Thyroid gland (tissue), 4 donors: ENCODE data around the gene TEX261. TPM values are rescaled to one million over a fixed set of nuclear protein-coding genes. Genes with fewer than 3 reads are reported as not detected.
A peak's percentile ranks its signal among the peaks of the same experiment; 100 is the strongest.

Experiments
- DNase-seq, 2 donors: peaks; one replicate each; pipeline ENCODE4 v3.0.0-alpha.2; 2019
- H3K27ac ChIP-seq, 3 donors: fragments of 200-600 bp; sonication (generic); 1 replicate in 2 of 3; 2 replicates in 1 of 3; pipeline ENCODE4 v1.5.1; 2016 to 2019; ENCODE audit warnings: mild to moderate bottlenecking in 1 of 3, moderate library complexity in 1 of 3
- H3K27me3 ChIP-seq: fragments of 200-600 bp; sonication (generic); one replicate; pipeline ENCODE4 v1.5.1; 2019
- H3K36me3 ChIP-seq, 2 donors: fragments of 200-600 bp; sonication (generic); one replicate each; pipeline ENCODE4 v1.5.1; 2016 to 2019
- H3K4me1 ChIP-seq, 2 donors: fragments of 200-600 bp; sonication (generic); one replicate each; pipeline ENCODE4 v1.5.1; 2017 to 2019
- H3K4me3 ChIP-seq, 3 donors: fragments of 200-600 bp; sonication (generic); replicated peaks in 1 of 3; 1 replicate in 2 of 3; 2 replicates in 1 of 3; pipeline ENCODE4 v1.5.1; 2016; ENCODE audit warnings: mild to moderate bottlenecking in 1 of 3
- H3K9me3 ChIP-seq: fragments of 200-600 bp; sonication (generic); one replicate; pipeline ENCODE4 v1.5.1; 2017
- POLR2A ChIP-seq, 2 donors: fragments of 450-650 bp; IDR thresholded peaks; one replicate each; pipeline ENCODE4 v1.6.1; 2017; ENCODE audit warnings: antibody characterized with exemption in 2 of 2, mild to moderate bottlenecking in 2 of 2, moderate library complexity in 1 of 2
- WGBS, 2 donors: methylation state at CpG; one replicate each; pipeline ENCODE4 v1.1.5; 2017; 5-methylcytosine and 5-hydroxymethylcytosine counted together
- intact Hi-C: fragments of 100-400 bp; cut with DNase I; formaldehyde crosslinking; loops from one replicate; pipeline ENCODE4 v1.15.1; 2023
- total RNA-seq, 4 donors: library from RNA; depleted of rRNA; stranded (reverse); fragments of >200 nt; gene quantifications; one replicate each; pipeline ENCODE4 v1.2.3, GENCODE V29; 2016
- TF ChIP-seq, protein P1 (sequence below), 6 experiments: fragments of 200-600 bp in 3 of 6; fragments of 450-650 bp in 3 of 6; sonication (generic) in 3 of 6; IDR thresholded peaks; one replicate each; pipeline ENCODE4 v1.5.1; 2016 to 2019; ENCODE audit warnings: antibody characterized with exemption in 6 of 6, mild to moderate bottlenecking in 2 of 6, inconsistent platforms in 1 of 6, moderate library complexity in 1 of 6

TEX261 gene
- total RNA-seq, 4 donors from 2014 or later = 37.9 to 67.7 (median 51.4) TPM

DNA sequence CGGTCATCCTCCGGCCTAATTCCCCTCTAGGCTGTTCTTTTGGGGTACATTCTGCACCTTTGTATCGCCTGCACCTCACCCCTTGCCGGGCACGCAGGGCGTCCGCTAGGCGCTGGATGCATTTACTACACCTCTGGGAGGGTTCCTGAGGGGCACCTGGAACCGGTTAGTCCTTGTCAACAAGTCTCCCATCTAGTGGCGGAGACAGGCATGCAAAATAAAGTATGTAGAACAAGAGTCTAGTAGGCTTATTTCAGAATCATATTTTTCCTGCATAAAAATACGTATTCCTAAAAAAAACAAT lies 705 bp upstream of the TEX261 start:
- Histone ChIP-seq H3K4me1 (peaks cover 13 to 18% of the 10 kb centered on the region in 2 donors), H3K27me3 (no peaks in the 10 kb centered on the region), H3K4me3 (peak overlapping the region; percentile 14 to 99 (median 52)), H3K9me3 (no peaks in the 10 kb centered on the region), H3K36me3 (peaks cover 8 to 10% of the 10 kb centered on the region in 2 donors), H3K27ac (peak overlapping the region in 2 of 3 donors; percentile 20 to 71)
- TF ChIP-seq POLR2A (IDR thresholded peaks at IDR 0.05) = no peak
- TF ChIP-seq, protein P1, sequence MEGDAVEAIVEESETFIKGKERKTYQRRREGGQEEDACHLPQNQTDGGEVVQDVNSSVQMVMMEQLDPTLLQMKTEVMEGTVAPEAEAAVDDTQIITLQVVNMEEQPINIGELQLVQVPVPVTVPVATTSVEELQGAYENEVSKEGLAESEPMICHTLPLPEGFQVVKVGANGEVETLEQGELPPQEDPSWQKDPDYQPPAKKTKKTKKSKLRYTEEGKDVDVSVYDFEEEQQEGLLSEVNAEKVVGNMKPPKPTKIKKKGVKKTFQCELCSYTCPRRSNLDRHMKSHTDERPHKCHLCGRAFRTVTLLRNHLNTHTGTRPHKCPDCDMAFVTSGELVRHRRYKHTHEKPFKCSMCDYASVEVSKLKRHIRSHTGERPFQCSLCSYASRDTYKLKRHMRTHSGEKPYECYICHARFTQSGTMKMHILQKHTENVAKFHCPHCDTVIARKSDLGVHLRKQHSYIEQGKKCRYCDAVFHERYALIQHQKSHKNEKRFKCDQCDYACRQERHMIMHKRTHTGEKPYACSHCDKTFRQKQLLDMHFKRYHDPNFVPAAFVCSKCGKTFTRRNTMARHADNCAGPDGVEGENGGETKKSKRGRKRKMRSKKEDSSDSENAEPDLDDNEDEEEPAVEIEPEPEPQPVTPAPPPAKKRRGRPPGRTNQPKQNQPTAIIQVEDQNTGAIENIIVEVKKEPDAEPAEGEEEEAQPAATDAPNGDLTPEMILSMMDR (IDR thresholded peaks at IDR 0.05) = peak in 4 of 6 experiments; percentile 26 to 44 (median 42)
- DNase-seq = peak; percentile 59 to 64
- WGBS, 2 donors = 4 to 5% methylated on average over 8 to 11 of the region's 11 CpGs
- intact Hi-C loops = no loop called here

- H3K4me3 ChIP-seq = peak overlapping the region; percentile 79 to 99 (median 80)
- no peak for TF ChIP-seq POLR2A (IDR thresholded peaks at IDR 0.05)
- TF ChIP-seq, protein P1 (IDR thresholded peaks at IDR 0.05) = no peak
- intact Hi-C loops = no loop called here
- H3K27me3 ChIP-seq = no peaks in the 10 kb centered on the region
- no peaks in the 10 kb centered on the region for H3K9me3 ChIP-seq
- peak; percentile 44 to 47 for DNase-seq
- H3K27ac ChIP-seq = peak overlapping the region in 2 of 3 donors; percentile 69 to 74
- 0 to 3% methylated on average over 16 to 27 of the region's 49 CpGs for WGBS, 2 donors
- H3K36me3 ChIP-seq = peaks cover 8 to 22% of the 10 kb centered on the region in 2 donors
- H3K4me1 ChIP-seq = peaks cover 13 to 18% of the 10 kb centered on the region in 2 donors
These were observed 519 bp downstream of the TEX261 start for GRCh38 chr2:70994009-70994698.

DNA sequence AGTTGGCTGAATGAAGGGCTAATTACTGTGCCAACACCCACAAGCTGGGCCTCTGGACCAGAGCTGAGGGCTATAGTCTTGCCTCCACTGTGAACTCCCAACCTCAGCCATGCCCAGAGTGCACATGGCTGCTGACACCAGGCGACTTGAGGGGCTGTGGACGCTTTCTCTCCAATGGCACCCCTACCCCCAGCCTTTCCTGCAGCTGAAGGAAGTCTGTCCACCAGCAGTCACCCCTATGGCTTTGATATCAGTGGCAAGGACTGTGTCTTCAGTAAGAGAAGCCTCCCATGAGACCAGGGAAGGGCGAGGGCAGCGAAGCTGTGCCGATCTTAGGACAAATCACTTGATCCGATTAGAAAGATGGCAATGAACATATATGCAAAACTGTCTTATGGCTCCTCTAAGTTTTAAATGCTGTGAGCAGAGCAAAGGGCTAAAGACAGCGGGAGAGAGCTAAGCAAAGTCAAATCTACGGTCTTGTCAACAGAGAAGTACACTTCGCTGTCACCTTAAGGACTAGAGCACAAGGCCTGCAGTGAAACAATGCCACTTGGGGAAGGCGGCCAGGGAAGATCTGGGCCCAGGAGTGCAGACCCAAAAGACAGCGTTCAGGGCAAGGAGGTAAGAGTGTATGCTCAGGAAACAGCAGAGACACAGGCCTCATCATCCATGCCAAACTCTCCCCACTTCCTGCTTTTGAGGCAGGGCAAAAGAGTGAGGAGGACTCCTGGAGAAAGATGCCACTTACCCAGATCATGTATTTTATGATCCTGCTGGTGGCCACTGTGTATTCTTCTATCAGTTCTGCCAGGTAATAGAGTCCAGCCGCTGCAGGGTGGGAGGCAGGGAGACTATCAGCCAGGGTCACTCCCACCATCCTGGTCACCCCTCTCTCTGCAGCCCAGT lies 1.5 kb downstream of the TEX261 start:
- Histone ChIP-seq H3K27ac (no peak overlapping the region), H3K4me1 (peaks cover 16 to 20% of the 10 kb centered on the region in 2 donors), H3K36me3 (peaks cover 14 to 31% of the 10 kb centered on the region in 2 donors), H3K27me3 (no peaks in the 10 kb centered on the region), H3K4me3 (peak overlapping the region in 1 of 3 donors; percentile 99), H3K9me3 (no peaks in the 10 kb centered on the region)
- no peak for DNase-seq
- no peak for TF ChIP-seq POLR2A (IDR thresholded peaks at IDR 0.05)
- TF ChIP-seq, protein P1 (IDR thresholded peaks at IDR 0.05) = no peak
- intact Hi-C loops = no loop called here
- WGBS, 2 donors = 86 to 89% methylated on average over 12 of the region's 12 CpGs

DNA sequence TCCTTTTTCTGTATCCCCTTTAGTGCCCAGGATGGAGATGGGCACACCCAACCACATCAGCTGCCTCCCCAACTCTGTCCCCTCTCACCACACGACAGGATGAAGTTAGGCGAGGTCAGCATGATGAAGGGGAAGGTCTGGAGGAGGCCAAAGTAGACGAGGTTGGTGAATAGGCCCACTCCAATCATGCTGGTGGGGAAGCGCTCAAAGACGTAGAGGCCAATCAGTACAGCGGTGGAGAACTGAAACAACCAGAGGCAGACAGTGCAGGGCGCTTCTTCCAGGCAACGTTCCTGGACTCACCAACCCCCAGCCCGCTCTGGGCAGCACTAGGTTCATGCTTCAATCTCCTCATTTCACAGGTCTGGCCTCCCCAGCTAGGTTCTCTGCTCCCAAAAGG lies 2.9 kb downstream of the TEX261 start:
- peaks cover 21 to 30% of the 10 kb centered on the region in 2 donors for H3K4me1 ChIP-seq
- H3K27ac ChIP-seq = no peak overlapping the region
- H3K27me3 ChIP-seq = no peaks in the 10 kb centered on the region
- H3K36me3 ChIP-seq = peaks cover 21 to 34% of the 10 kb centered on the region in 2 donors
- 90 to 91% methylated on average over 9 of the region's 9 CpGs for WGBS, 2 donors
- H3K4me3 ChIP-seq = no peak overlapping the region
- DNase-seq = no peak
- TF ChIP-seq POLR2A (IDR thresholded peaks at IDR 0.05) = no peak
- TF ChIP-seq, protein P1 (IDR thresholded peaks at IDR 0.05) = no peak
- intact Hi-C loops = no loop called here
- no peaks in the 10 kb centered on the region for H3K9me3 ChIP-seq
